ENCODE measurements around the gene SULF2. TPM values are rescaled to one million over a fixed set of nuclear protein-coding genes. Genes with fewer than 3 reads are reported as not detected.

Gene SULF2
- total RNA-seq, 1 experiment from 2014 or later, result 66.1 TPM

- peaks cover 4% of the 10 kb centered on the region for H3K36me3 Mint-ChIP-seq (ENCODE audit: insufficient read depth, unreplicated experiment)
Observed at GRCh38 chr20:47724396-47724795, 60.9 kb downstream of the SULF2 start.

GRCh38 chr20:47723322-47723721, 62.0 kb downstream of the SULF2 start:
- Mint-ChIP-seq H3K4me1 (ENCODE audit: low read depth, unreplicated experiment) (peaks cover 9% of the 10 kb centered on the region), H3K36me3 (ENCODE audit: insufficient read depth, unreplicated experiment) (no peaks in the 10 kb centered on the region), H3K4me3 (ENCODE audit: unreplicated experiment) (no peak overlapping the region), H3K27ac (ENCODE audit: unreplicated experiment) (no peak overlapping the region), H3K27me3 (ENCODE audit: insufficient read depth, unreplicated experiment) (no peaks in the 10 kb centered on the region), H3K9me3 (ENCODE audit: unreplicated experiment) (no peaks in the 10 kb centered on the region)
- no peaks in the 10 kb centered on the region for H3K27me3 ChIP-seq (replicated peaks; ENCODE audit: control insufficient read depth, insufficient read depth, low read length)
- H3K9me3 ChIP-seq, result no peaks in the 10 kb centered on the region
- POLR2A ChIA-PET, result no interaction called here
- H3K4me1 ChIP-seq, result peaks cover 12% of the 10 kb centered on the region
- BruUV-seq (replicated peaks), result no TSS peak
- intact Hi-C loops (cut with micrococcal nuclease; ENCODE audit: unreplicated experiment), result loop anchor here (10.0 kb wide), 1 partner anchor 171 kb away; no protein-coding TSS in a partner anchor
- no peak for TF ChIP-seq CTCF (IDR thresholded peaks at IDR 0.05; ENCODE audit: insufficient read depth in 1 of 2, low read depth in 1 of 2, low read length in 1 of 2, severe bottlenecking in 1 of 2, unreplicated experiment in 1 of 2)
- CTCF ChIA-PET, result no interaction called here
- no peaks in the 10 kb centered on the region for H3K36me3 ChIP-seq (ENCODE audit: control insufficient read depth, insufficient read depth, low read length)
- no peak overlapping the region for H3K4me3 ChIP-seq (ENCODE audit: low read depth, low read length)
- no peak for DNase-seq

More at GRCh38 chr20:47724396-47724795, 60.9 kb downstream of the SULF2 start:
- intact Hi-C loops (cut with micrococcal nuclease; ENCODE audit: unreplicated experiment), result loop anchor here (2.0 to 10.0 kb wide), 2 partner anchors 58 to 170 kb away; no protein-coding TSS in a partner anchor
- no peak overlapping the region for H3K4me3 ChIP-seq (ENCODE audit: low read depth, low read length)
- no peaks in the 10 kb centered on the region for H3K9me3 ChIP-seq
- Mint-ChIP-seq H3K4me1 (ENCODE audit: low read depth, unreplicated experiment) (peaks cover 9% of the 10 kb centered on the region), H3K4me3 (ENCODE audit: unreplicated experiment) (no peak overlapping the region), H3K27ac (ENCODE audit: unreplicated experiment) (peak overlapping the region; percentile 18), H3K9me3 (ENCODE audit: unreplicated experiment) (no peaks in the 10 kb centered on the region), H3K27me3 (ENCODE audit: insufficient read depth, unreplicated experiment) (no peaks in the 10 kb centered on the region)
- POLR2A ChIA-PET, result no interaction called here
- H3K27me3 ChIP-seq (replicated peaks; ENCODE audit: control insufficient read depth, insufficient read depth, low read length), result no peaks in the 10 kb centered on the region
- BruUV-seq (replicated peaks), result no TSS peak
- no peak for TF ChIP-seq CTCF (IDR thresholded peaks at IDR 0.05; ENCODE audit: insufficient read depth in 1 of 2, low read depth in 1 of 2, low read length in 1 of 2, severe bottlenecking in 1 of 2, unreplicated experiment in 1 of 2)
- H3K36me3 ChIP-seq (ENCODE audit: control insufficient read depth, insufficient read depth, low read length), result no peaks in the 10 kb centered on the region
- CTCF ChIA-PET, result interaction anchor here (0.6 to 1.6 kb wide), 5 partner anchors 59 to 571 kb away, joined by 4 to 19 read pairs (median 10); no protein-coding TSS in a partner anchor
- peaks cover 12% of the 10 kb centered on the region for H3K4me1 ChIP-seq
- DNase-seq, result no peak

- no peaks in the 10 kb centered on the region for H3K27me3 Mint-ChIP-seq (ENCODE audit: insufficient read depth, unreplicated experiment)
- BruUV-seq (replicated peaks), result no TSS peak
- Histone ChIP-seq H3K4me3 (ENCODE audit: low read depth, low read length) (no peak overlapping the region), H3K9me3 (no peaks in the 10 kb centered on the region), H3K27me3 (replicated peaks; ENCODE audit: control insufficient read depth, insufficient read depth, low read length) (no peaks in the 10 kb centered on the region), H3K4me1 (peaks cover 12% of the 10 kb centered on the region), H3K36me3 (ENCODE audit: control insufficient read depth, insufficient read depth, low read length) (no peaks in the 10 kb centered on the region)
- DNase-seq, result no peak
- ChIA-PET POLR2A (no interaction called here), CTCF (interaction anchor here (0.6 to 0.7 kb wide), 2 partner anchors 19 to 50 kb away, joined by 3 read pairs; no protein-coding TSS in a partner anchor)
- no peaks in the 10 kb centered on the region for H3K36me3 Mint-ChIP-seq (ENCODE audit: insufficient read depth, unreplicated experiment)
- no peak overlapping the region for H3K27ac Mint-ChIP-seq (ENCODE audit: unreplicated experiment)
- TF ChIP-seq CTCF (IDR thresholded peaks at IDR 0.05; ENCODE audit: insufficient read depth in 1 of 2, low read depth in 1 of 2, low read length in 1 of 2, severe bottlenecking in 1 of 2, unreplicated experiment in 1 of 2), result no peak
- no peaks in the 10 kb centered on the region for H3K9me3 Mint-ChIP-seq (ENCODE audit: unreplicated experiment)
- no peak overlapping the region for H3K4me3 Mint-ChIP-seq (ENCODE audit: unreplicated experiment)
- peaks cover 9% of the 10 kb centered on the region for H3K4me1 Mint-ChIP-seq (ENCODE audit: low read depth, unreplicated experiment)
- intact Hi-C loops (cut with micrococcal nuclease; ENCODE audit: unreplicated experiment), result loop anchor here (10.0 kb wide), 1 partner anchor 174 kb away; no protein-coding TSS in a partner anchor
Observed at GRCh38 chr20:47720636-47721427, 64.4 kb downstream of the SULF2 start.

Measured in Caco-2 (cell line).